Dendritic cell treated with granulocyte-macrophage colony-stimulating factor and Interleukin-4, amounts not matched to agents 40 ng/mL and 50 ng/mL, for 4 days (primary cell): ENCODE measurements around the gene ERAL1.
"Not testable (repeated sequence)": the region's sequence is repeated elsewhere in the genome, so short reads cannot be mapped to it uniquely, and the experiment has no call there.

Experiments
- H3K27ac Mint-ChIP-seq: one replicate; pipeline ENCODE4 v1.8.0; 2022; ENCODE audit warnings: mild to moderate bottlenecking, mixed read lengths
- H3K27me3 Mint-ChIP-seq: one replicate; pipeline ENCODE4 v1.8.0; 2022; ENCODE audit warnings: mild to moderate bottlenecking, mixed read lengths
- H3K36me3 Mint-ChIP-seq: one replicate; pipeline ENCODE4 v1.8.0; 2022; ENCODE audit warnings: low read depth, mixed read lengths
- H3K4me1 Mint-ChIP-seq: one replicate; pipeline ENCODE4 v1.8.0; 2022; ENCODE audit warnings: low read depth, mixed read lengths
- H3K4me3 Mint-ChIP-seq: one replicate; pipeline ENCODE4 v1.8.0; 2022; ENCODE audit warnings: mild to moderate bottlenecking, moderate library complexity, mixed read lengths
- H3K9me3 Mint-ChIP-seq: one replicate; pipeline ENCODE4 v1.8.0; 2022; ENCODE audit warnings: mixed read lengths
- intact Hi-C: fragments of 100-400 bp; cut with micrococcal nuclease; formaldehyde crosslinking; loops from one replicate; pipeline ENCODE4 v1.15.0; 2022

Gene ERAL1

DNA sequence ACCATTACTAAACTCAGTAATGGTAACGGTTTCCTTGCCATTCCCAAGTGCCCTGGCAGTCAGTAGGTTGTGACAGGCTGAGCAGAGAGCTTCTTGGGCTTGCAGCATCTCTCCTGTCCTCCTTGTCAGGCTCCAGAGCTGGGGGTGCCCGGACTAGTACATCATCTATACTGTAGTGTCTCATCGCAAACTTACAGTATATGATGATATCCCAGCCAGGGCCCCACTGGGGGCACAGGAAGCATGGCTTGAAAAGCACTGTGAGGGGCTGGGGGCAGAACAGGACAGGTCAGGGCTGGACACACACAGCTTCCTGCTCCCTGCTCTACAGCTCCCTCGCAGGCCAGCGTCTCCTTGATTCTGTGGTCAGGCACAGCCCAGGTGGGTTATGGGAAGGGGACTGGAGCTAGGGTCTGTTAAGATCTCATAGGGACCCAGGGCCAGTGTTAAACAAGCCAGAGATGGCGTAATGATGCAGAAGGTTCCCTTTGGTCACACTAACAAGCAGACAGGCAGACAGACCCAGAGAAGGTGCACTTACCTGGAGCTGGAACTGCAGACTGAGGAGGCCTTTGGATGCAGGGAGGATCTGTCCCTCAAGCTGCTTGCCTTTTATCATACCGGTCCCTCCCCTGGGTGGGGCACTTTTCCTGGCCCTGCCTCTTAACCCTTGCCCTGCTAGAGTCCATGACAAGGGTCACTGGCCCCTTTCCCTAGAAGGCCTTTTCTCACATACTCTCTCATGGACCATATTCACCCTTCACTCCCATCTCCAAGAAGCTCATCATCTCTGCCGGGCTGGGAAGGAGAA is 6.8 kb downstream of the ERAL1 start:
- H3K27me3 Mint-ChIP-seq: no peaks in the 10 kb centered on the region
- H3K27ac Mint-ChIP-seq: peak overlapping the region; percentile 16
- peaks cover 56% of the 10 kb centered on the region for H3K36me3 Mint-ChIP-seq
- intact Hi-C loops: no loop called here
- no peak overlapping the region for H3K4me3 Mint-ChIP-seq
- peaks cover 22% of the 10 kb centered on the region for H3K4me1 Mint-ChIP-seq
- H3K9me3 Mint-ChIP-seq: no peaks in the 10 kb centered on the region

DNA sequence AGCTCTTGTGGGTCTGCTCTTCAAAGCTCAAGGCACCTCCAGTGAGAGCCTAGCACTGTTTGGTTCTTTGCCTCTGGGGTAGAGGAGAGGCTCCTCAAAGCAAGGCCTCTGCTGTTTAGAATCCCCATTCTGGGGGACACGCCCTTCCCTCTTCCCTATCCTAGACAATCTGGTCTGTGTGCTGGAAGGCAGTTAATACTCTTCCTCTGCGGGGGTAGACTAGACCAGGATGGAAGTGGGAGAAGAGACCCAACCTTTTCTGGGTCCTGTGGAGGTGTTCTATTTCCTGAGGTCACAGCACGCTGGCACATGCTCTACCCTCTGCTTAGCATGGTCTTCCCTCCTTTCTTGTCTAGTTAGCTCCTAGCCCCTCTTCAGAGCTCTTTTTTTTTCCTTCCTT is 7.7 kb downstream of the ERAL1 start:
- Mint-ChIP-seq H3K4me3 (no peak overlapping the region), H3K36me3 (peaks cover 46% of the 10 kb centered on the region), H3K27ac (peak overlapping the region; percentile 16), H3K4me1 (peaks cover 22% of the 10 kb centered on the region), H3K9me3 (no peaks in the 10 kb centered on the region), H3K27me3 (no peaks in the 10 kb centered on the region)
- intact Hi-C loops: no loop called here

DNA sequence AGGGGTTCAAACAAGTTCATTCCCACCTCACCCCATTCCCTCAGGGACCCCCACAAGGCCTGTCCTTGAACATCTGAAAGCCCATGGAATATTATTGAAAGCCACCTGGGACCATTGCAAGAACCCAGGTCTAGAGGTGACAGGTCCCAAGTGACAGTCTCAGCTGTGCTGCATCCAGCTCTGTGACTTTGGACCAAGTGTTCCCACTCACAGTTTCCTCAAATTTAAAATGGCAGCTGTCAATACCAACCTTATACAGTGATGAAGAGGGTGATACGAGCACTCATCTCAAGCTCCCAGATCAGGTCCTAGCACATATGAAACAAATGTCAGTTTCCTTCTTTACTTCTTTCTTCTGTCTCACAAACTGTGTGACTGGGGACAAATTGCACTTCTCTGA is 9.1 kb downstream of the ERAL1 start:
- H3K27me3 Mint-ChIP-seq: no peaks in the 10 kb centered on the region
- H3K4me1 Mint-ChIP-seq: peaks cover 22% of the 10 kb centered on the region
- H3K9me3 Mint-ChIP-seq: no peaks in the 10 kb centered on the region
- intact Hi-C loops: no loop called here
- H3K4me3 Mint-ChIP-seq: no peak overlapping the region
- H3K36me3 Mint-ChIP-seq: peaks cover 32% of the 10 kb centered on the region
- no peak overlapping the region for H3K27ac Mint-ChIP-seq

DNA sequence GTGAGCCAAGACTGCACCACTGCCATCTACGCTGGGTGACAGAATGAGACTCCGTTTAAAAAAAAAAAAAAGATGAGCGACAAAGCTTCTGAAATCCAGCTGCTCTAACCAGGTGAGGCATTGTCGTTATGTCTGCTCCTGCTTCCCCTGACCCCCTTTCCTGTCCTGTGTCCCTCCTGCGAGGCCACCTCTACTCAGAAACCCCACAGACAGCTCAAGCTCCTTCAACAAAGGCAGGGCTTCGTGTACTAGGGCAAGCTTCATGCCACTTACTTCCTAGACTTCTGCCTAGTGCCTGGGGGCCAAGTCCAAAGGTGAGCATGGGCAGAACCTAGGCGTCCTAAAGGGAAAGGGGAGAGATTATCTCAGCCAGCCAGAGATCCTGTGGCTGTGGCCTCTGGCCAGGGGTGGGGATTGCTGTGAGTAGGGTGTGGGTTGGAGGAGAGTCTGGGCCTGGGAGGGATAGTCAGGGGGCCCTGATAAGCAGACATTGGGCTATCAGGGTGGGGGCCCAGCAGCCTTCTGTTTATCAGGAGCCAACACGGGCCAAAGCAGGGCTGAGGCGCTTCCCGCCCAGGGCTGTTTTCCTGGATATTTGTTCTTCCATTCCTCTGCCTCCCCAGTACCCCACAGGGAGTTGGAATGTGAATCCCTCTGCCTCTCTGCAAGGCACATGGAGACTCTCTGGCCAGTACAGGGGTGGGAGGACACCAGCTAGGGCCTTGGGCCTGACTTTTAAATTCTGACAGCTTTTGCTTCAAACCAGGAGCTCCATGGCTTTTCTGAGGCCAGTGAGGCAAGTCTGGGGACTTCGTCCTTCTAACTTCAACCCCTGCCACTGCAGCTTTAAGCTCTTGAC is 10.4 kb downstream of the ERAL1 start:
- H3K4me1 Mint-ChIP-seq: peaks cover 22% of the 10 kb centered on the region
- H3K36me3 Mint-ChIP-seq: peaks cover 20% of the 10 kb centered on the region
- H3K4me3 Mint-ChIP-seq: no peak overlapping the region
- H3K27ac Mint-ChIP-seq: peak overlapping the region; percentile 11
- H3K27me3 Mint-ChIP-seq: no peaks in the 10 kb centered on the region
- H3K9me3 Mint-ChIP-seq: no peaks in the 10 kb centered on the region
- intact Hi-C loops: no loop called here

DNA sequence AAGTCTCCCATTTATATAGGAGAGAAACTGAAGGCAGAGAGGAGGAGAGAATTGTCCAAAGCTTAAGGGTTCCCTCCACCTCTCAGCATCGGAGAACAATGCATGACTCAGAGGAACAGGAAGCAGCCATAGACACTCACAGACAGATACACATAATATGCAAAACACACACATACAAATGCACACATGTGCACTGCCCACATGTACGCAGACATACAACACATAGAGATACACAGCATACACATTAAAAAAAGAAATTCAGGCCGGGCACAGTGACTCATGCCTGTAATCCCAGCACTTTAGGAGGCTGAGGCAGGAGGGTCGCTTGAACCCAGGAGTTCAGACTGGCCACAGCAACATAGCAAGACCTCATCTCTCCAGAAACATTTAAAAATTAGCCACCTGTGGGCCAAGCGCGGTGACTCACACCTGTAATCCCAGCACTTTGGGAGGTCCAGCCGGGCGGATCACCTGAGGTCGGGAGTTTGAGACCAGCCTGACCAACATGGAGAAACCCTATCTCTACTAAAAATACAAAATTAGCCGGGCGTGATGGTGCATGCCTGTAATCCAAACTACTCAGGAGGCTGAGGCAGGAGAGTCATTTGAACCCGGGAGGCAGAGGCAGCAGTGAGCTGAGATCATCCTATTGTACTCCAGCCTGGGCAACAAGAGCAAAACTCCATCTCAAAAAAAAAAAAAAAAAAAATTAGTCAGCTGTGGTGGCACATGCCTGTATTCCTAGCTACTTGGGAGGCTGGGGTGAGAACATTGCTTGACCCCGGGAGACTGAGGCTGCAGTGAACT is 11.3 kb downstream of the ERAL1 start:
- intact Hi-C loops: no loop called here
- Mint-ChIP-seq H3K4me3 (no peak overlapping the region), H3K4me1 (peaks cover 22% of the 10 kb centered on the region), H3K27me3 (no peaks in the 10 kb centered on the region), H3K27ac (peak overlapping the region; percentile 11), H3K9me3 (no peaks in the 10 kb centered on the region), H3K36me3 (peaks cover 11% of the 10 kb centered on the region)

DNA sequence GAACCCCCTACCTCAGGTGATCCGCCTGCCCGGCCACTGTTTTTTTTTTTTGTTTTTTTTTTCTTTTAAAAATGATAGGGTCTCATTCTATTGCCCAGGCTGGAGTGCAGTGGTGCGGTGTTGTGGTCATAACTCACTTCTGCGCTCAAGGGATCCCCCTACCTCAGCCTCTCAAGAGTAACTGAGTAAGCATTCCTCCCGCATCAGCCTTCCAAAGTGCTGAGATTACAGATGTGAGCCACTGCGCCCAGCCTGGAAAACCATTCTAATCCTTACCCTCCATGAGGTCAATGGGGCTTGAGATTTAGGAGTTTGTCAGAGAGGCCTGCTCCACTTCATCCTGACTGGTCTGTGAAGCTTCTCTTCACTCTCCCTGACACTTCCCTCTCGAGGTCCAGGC is 12.5 kb downstream of the ERAL1 start:
- no peak overlapping the region for H3K4me3 Mint-ChIP-seq
- peaks cover 15% of the 10 kb centered on the region for H3K4me1 Mint-ChIP-seq
- H3K36me3 Mint-ChIP-seq: no peaks in the 10 kb centered on the region
- no peaks in the 10 kb centered on the region for H3K9me3 Mint-ChIP-seq
- H3K27me3 Mint-ChIP-seq: no peaks in the 10 kb centered on the region
- no peak overlapping the region for H3K27ac Mint-ChIP-seq
- intact Hi-C loops: no loop called here

DNA sequence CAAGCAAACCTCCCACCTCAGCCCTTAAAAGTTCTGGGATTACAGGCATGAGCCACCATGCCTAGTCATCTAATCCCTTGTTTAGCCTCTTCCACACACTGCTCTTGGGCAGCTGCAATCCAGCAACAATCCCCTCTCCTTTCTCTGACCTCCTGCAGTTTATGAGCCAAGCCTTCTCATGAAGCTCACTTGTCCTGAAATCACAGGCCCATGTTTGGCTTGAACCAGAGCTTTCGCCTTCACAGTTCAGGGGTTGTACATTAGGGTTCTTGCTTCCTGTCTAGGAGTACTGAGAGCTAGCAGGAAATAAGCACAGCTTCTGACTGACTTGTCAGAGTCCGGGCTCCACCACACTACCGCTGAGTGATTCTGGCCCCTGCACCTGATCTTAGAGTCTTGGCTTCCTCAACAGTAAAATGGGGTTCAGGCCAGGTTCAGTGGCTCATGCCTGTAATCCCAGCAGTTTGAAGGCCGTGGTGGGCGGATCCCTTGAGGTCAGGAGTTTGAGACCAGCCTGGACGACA is 16.3 kb downstream of the ERAL1 start:
- no peak overlapping the region for H3K4me3 Mint-ChIP-seq
- no peaks in the 10 kb centered on the region for H3K9me3 Mint-ChIP-seq
- no peaks in the 10 kb centered on the region for H3K27me3 Mint-ChIP-seq
- H3K4me1 Mint-ChIP-seq: peaks cover under 1% of the 10 kb centered on the region
- H3K27ac Mint-ChIP-seq: no peak overlapping the region
- intact Hi-C loops: no loop called here
- H3K36me3 Mint-ChIP-seq: no peaks in the 10 kb centered on the region

DNA sequence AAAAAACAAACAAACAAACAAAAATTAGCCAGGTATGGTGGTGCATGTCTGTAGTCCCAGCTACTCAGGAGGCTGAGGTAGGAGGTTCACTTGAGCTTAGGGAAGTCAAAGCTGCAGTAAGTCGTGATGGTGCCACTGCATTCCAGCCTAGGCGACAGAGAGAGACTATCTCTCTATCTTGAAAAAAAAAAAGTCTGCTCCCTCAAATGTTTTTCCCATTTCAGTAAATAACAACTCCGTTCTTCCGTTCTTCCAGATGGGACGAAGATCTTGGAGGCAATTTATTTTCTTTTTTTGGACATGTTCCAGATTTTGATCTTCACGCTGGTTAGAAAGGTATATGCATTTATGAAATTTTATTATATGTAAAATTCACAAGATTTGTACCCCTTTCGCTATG is 19.0 kb downstream of the ERAL1 start:
- Mint-ChIP-seq H3K4me3 (no peak overlapping the region), H3K27me3 (no peaks in the 10 kb centered on the region), H3K36me3 (peaks cover 11% of the 10 kb centered on the region), H3K27ac (no peak overlapping the region), H3K4me1 (no peaks in the 10 kb centered on the region), H3K9me3 (no peaks in the 10 kb centered on the region)
- intact Hi-C loops: no loop called here

DNA sequence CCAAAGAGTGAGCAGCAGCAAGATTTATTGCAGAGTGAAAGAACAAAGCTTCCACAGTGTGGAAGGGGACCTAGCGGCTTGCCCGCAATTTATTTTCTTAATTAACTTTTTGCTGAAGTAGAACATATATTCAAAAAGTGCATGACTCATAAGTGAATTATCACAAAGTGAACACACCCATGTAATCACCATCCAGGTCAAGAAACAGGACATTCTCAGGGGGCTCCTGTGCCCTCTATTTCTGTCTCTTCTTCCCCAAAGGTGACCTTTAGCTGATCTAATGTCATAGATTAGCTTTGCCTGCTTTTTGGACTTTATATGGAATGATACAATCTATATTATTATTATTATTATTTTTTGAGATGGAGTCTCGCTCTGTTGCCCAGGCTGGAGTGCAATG is 19.9 kb downstream of the ERAL1 start:
- no peak overlapping the region for H3K4me3 Mint-ChIP-seq
- H3K27ac Mint-ChIP-seq: no peak overlapping the region
- no peaks in the 10 kb centered on the region for H3K4me1 Mint-ChIP-seq
- peaks cover 20% of the 10 kb centered on the region for H3K36me3 Mint-ChIP-seq
- no peaks in the 10 kb centered on the region for H3K27me3 Mint-ChIP-seq
- H3K9me3 Mint-ChIP-seq: no peaks in the 10 kb centered on the region
- intact Hi-C loops: no loop called here

DNA sequence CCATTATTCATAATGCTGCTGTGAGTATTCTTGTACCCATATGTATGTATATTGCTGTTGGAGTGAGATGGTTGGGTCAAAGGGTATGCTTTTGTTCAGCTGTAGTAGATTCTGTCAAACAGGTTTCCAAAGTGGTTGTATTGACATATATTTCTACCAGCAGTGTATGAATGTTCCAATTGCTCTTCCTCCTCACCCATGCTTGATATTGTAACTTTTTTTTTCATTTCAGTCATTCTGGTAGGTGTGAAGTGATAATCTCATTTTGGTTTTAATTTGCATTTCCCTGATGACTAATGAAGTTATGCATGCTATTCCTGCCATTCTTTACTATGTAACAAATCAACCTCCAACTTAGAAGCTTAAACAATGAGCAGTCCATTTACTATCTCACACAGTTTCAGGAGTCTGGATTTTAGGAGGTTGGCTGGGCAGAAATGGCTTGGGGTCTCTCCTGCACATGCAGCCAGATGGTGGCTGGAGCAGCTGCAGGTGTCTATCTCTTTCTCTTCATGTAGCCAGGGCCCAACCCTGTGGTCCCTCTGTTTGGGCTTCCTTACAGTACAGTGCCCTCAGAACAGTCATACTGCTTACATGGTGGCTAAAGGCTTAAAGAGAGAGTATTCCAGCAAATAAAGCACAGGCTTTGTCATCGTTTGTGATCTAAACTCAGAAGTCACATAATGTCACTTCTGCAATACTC is 21.2 kb downstream of the ERAL1 start:
- Mint-ChIP-seq H3K36me3 (peaks cover 33% of the 10 kb centered on the region), H3K4me1 (no peaks in the 10 kb centered on the region), H3K9me3 (no peaks in the 10 kb centered on the region), H3K27me3 (no peaks in the 10 kb centered on the region), H3K27ac (no peak overlapping the region), H3K4me3 (no peak overlapping the region)
- intact Hi-C loops: no loop called here

DNA sequence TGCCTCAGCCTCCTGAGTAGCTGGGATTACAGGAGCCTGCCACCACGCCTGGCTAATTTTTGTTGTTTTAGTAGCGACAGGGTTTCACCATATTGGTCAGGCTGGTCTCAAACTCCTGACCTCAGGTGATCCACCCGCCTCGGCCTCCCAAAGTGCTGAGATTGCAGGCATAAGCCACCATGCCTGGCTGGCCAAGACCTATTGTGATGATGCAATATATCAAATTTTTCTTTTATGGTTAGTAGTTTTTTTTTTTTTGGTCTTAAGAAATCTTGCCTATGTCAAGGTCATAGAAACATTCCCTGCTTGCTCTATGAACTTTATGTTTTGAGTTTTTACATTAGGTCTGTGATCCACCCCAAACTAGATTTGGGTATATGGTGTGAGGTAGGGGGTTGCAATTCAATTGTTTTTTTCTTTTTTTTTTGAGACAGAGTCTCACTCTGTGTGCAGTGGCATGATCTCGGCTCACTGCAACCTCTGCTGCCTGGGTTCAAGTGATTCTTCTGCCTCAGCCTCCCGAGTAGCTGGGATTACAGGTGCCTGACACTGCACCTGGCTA is 22.4 kb downstream of the ERAL1 start:
- H3K27me3 Mint-ChIP-seq, H3K4me1 Mint-ChIP-seq, H3K9me3 Mint-ChIP-seq, H3K27ac Mint-ChIP-seq, H3K4me3 Mint-ChIP-seq, intact Hi-C loops: not testable (repeated sequence)
- peaks cover 45% of the 10 kb centered on the region for H3K36me3 Mint-ChIP-seq

DNA sequence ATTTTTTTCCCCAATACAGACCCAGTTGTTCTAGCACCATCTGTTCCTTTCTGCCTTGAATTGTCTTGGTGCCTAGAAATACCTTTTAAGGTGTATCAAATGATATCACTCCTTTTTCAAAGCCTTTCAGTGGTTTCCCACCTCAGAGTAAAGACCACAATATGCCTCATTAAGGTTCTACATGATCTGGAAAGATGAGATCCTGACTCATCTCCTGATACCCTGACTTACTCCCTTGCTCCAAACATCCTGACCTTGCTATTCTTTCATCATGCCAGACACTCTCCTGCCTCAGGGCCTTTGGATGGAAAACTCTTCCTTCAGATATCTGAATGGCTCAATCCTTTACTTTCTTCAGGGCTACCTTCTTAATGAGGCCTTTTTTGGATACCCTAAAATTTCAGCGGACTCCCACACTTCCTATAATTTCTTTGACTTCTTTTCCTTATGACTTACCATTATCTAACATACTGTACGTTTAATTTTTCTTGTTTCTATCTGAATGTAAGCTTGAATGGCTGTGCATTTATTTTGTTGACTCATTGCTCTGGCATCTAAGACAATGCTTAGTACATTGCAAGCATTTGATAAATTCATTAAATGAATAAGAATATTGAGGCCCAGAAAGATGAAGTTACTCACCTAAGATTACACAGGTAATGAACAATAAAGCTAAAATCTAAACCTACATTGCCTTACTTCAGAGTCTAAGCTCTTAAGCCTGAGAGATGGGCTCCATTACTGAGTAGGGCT is 23.5 kb downstream of the ERAL1 start:
- no peaks in the 10 kb centered on the region for H3K4me1 Mint-ChIP-seq
- no peaks in the 10 kb centered on the region for H3K9me3 Mint-ChIP-seq
- H3K27me3 Mint-ChIP-seq: no peaks in the 10 kb centered on the region
- intact Hi-C loops: no loop called here
- H3K36me3 Mint-ChIP-seq: peaks cover 56% of the 10 kb centered on the region
- H3K27ac Mint-ChIP-seq: no peak overlapping the region
- no peak overlapping the region for H3K4me3 Mint-ChIP-seq
